Calu3 (cell line): Measurements from ENCODE around the gene MON1A. TPM values are rescaled to one million over a fixed set of nuclear protein-coding genes. Genes with fewer than 3 reads are reported as not detected.

Experiments
- BruUV-seq: library from RNA; stranded (reverse); fragments of 400-500 nt; replicated peaks from 2 replicates; lab custom pipeline; 2021; lab: Mats Ljungman, UMichigan
- CTCF ChIA-PET: fragments of 300-600 bp; sonication (Branson Sonifier 250); formaldehyde crosslinking; loops from one replicate; lab custom pipeline; 2022; ENCODE audit warnings: antibody characterized with exemption; lab: Charles Lee
- DNase-seq: peaks from one replicate; pipeline ENCODE4 v3.0.0; 2022
- H3K27ac Mint-ChIP-seq: one replicate; pipeline ENCODE4 v1.8.0; 2022; ENCODE audit warnings: mixed read lengths; ENCODE audit not compliant: unreplicated experiment
- H3K27me3 Mint-ChIP-seq: one replicate; pipeline ENCODE4 v1.8.0; 2022; ENCODE audit warnings: mixed read lengths; ENCODE audit not compliant: unreplicated experiment
- H3K36me3 Mint-ChIP-seq: one replicate; pipeline ENCODE4 v1.8.0; 2022; ENCODE audit warnings: mild to moderate bottlenecking, moderate library complexity, mixed read lengths; ENCODE audit not compliant: insufficient read depth, unreplicated experiment
- H3K4me1 Mint-ChIP-seq: one replicate; pipeline ENCODE4 v1.8.0; 2022; ENCODE audit warnings: mild to moderate bottlenecking, low read depth, mixed read lengths; ENCODE audit not compliant: unreplicated experiment
- H3K4me3 Mint-ChIP-seq: one replicate; pipeline ENCODE4 v1.8.0; 2022; ENCODE audit warnings: mild to moderate bottlenecking, low read depth, moderate library complexity, mixed read lengths; ENCODE audit not compliant: unreplicated experiment
- H3K9me3 Mint-ChIP-seq: one replicate; pipeline ENCODE4 v1.8.0; 2022; ENCODE audit warnings: low read depth, mixed read lengths; ENCODE audit not compliant: unreplicated experiment
- intact Hi-C: fragments of 100-400 bp; cut with micrococcal nuclease; formaldehyde crosslinking; loops from one replicate; pipeline ENCODE4 v1.10.0; 2022; ENCODE audit not compliant: unreplicated experiment
- total RNA-seq: library from RNA; stranded (reverse); gene quantifications from 2 replicates; pipeline ENCODE4 v1.2.3, GENCODE V29; 2022
- TF ChIP-seq, protein P1 (sequence below): fragments of 200-600 bp; IDR thresholded peaks from one replicate; pipeline ENCODE4 v1.8.0; 2022; ENCODE audit warnings: antibody characterized with exemption; ENCODE audit not compliant: unreplicated experiment

The MON1A gene
- total RNA-seq, 1 experiment from 2014 or later: 8.4 TPM

GRCh38 chr3:49895791-49896190 is 33.8 kb downstream of the MON1A start:
- H3K4me3 Mint-ChIP-seq: no peak overlapping the region
- H3K27me3 Mint-ChIP-seq: no peaks in the 10 kb centered on the region
- peaks cover 49% of the 10 kb centered on the region for H3K36me3 Mint-ChIP-seq
- H3K27ac Mint-ChIP-seq: no peak overlapping the region
- BruUV-seq: no TSS peak
- TF ChIP-seq, protein P1, sequence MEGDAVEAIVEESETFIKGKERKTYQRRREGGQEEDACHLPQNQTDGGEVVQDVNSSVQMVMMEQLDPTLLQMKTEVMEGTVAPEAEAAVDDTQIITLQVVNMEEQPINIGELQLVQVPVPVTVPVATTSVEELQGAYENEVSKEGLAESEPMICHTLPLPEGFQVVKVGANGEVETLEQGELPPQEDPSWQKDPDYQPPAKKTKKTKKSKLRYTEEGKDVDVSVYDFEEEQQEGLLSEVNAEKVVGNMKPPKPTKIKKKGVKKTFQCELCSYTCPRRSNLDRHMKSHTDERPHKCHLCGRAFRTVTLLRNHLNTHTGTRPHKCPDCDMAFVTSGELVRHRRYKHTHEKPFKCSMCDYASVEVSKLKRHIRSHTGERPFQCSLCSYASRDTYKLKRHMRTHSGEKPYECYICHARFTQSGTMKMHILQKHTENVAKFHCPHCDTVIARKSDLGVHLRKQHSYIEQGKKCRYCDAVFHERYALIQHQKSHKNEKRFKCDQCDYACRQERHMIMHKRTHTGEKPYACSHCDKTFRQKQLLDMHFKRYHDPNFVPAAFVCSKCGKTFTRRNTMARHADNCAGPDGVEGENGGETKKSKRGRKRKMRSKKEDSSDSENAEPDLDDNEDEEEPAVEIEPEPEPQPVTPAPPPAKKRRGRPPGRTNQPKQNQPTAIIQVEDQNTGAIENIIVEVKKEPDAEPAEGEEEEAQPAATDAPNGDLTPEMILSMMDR: no peak
- CTCF ChIA-PET: no interaction called here
- DNase-seq: no peak
- intact Hi-C loops: no loop called here
- no peaks in the 10 kb centered on the region for H3K4me1 Mint-ChIP-seq
- no peaks in the 10 kb centered on the region for H3K9me3 Mint-ChIP-seq

DNA sequence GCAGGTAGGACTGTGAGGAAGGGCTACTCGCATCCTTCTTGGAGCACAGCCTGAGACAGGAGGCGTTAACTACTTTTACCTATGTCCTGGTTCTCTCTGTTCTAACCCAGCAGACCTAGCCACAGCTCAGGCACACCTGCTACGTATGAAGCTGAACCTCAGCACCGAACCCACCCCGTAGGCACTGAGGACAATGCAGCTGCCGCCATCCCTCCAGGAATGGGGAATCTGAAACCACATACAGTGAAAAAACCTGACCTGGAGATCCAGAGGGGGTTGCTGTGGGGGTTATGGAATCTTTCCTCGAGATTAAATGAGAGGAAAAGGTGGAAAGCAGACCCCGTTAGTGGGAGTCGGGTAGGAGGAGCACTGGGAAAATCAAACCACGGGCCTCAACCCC is 40.3 kb downstream of the MON1A start:
- Mint-ChIP-seq H3K4me1 (no peaks in the 10 kb centered on the region), H3K9me3 (no peaks in the 10 kb centered on the region), H3K4me3 (no peak overlapping the region), H3K27ac (no peak overlapping the region), H3K27me3 (no peaks in the 10 kb centered on the region), H3K36me3 (peaks cover 36% of the 10 kb centered on the region)
- intact Hi-C loops: no loop called here
- CTCF ChIA-PET: interaction anchor here (0.6 kb wide), 1 partner anchor 33 kb away, joined by 3 read pairs; no protein-coding TSS in a partner anchor
- no peak for DNase-seq
- no TSS peak for BruUV-seq
- TF ChIP-seq, protein P1: no peak

DNA sequence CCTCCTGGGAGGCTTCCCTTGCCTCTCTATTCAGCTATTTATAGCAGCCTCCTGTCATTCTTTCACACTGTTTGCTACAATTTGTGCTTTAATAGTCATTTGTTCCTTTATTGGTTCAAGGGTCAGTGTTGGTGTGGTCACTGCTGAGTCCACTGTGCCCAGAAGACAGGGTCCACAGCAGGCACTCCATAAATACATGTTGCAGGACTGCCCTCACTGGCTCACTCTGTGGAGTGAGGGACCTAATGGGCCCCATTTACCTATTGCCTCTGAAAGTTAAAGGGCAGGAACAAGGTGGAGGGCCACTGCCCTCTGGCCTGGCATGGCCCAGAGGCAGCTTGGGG is 42.7 kb downstream of the MON1A start:
- TF ChIP-seq, protein P1: no peak
- H3K27ac Mint-ChIP-seq: no peak overlapping the region
- BruUV-seq: no TSS peak
- no peak overlapping the region for H3K4me3 Mint-ChIP-seq
- no peaks in the 10 kb centered on the region for H3K4me1 Mint-ChIP-seq
- peaks cover 2% of the 10 kb centered on the region for H3K9me3 Mint-ChIP-seq
- no peak for DNase-seq
- CTCF ChIA-PET: no interaction called here
- intact Hi-C loops: no loop called here
- peaks cover 54% of the 10 kb centered on the region for H3K36me3 Mint-ChIP-seq
- no peaks in the 10 kb centered on the region for H3K27me3 Mint-ChIP-seq

GRCh38 chr3:49883998-49884397 is 45.6 kb downstream of the MON1A start:
- Mint-ChIP-seq H3K4me3 (no peak overlapping the region), H3K4me1 (no peaks in the 10 kb centered on the region), H3K27ac (no peak overlapping the region), H3K36me3 (peaks cover 37% of the 10 kb centered on the region), H3K27me3 (no peaks in the 10 kb centered on the region), H3K9me3 (peaks cover 2% of the 10 kb centered on the region)
- intact Hi-C loops: no loop called here
- BruUV-seq: no TSS peak
- TF ChIP-seq, protein P1: no peak
- no peak for DNase-seq
- CTCF ChIA-PET: no interaction called here
